ENCODE results near the gene GLMP.
A peak's percentile ranks its signal among the peaks of the same experiment; 100 is the strongest.

GLMP gene

GRCh38 chr1:156246781-156247459 is 48.6 kb downstream of the GLMP start:
- Histone ChIP-seq H4K8ac (ENCODE audit: low read depth, low read length) (no peak overlapping the region), H3K18ac (ENCODE audit: low read length) (no peak overlapping the region), H3K23ac (ENCODE audit: low read length) (no peak overlapping the region), H4K5ac (ENCODE audit: low read length) (no peak overlapping the region), H2BK5ac (ENCODE audit: low read length) (no peak overlapping the region), H3K27me3 (ENCODE audit: insufficient read depth, low read length, poor library complexity) (no peaks in the 10 kb centered on the region), H2BK15ac (replicated peaks; ENCODE audit: low read depth) (no peak overlapping the region), H3K36me3 (ENCODE audit: control insufficient read depth, insufficient read depth, low read length) (peaks cover 7% of the 10 kb centered on the region), H2AK5ac (ENCODE audit: low read length) (no peak overlapping the region), H3K9ac (ENCODE audit: low read length) (no peak overlapping the region), H3K27ac (ENCODE audit: low read depth, low read length) (no peak overlapping the region), H3K79me2 (ENCODE audit: control insufficient read depth, insufficient read depth, low read length) (no peaks in the 10 kb centered on the region), H3K4me1 (ENCODE audit: control insufficient read depth, low read depth, low read length) (no peaks in the 10 kb centered on the region), H3K56ac (ENCODE audit: low read length) (peak overlapping the region; percentile 22), H3K4me3 (ENCODE audit: low read length) (no peak overlapping the region), H3K4ac (ENCODE audit: low read depth, low read length) (no peak overlapping the region), H3K4me2 (ENCODE audit: low read length) (no peak overlapping the region), H3K79me1 (ENCODE audit: low read length) (no peaks in the 10 kb centered on the region), H2BK120ac (ENCODE audit: low read depth, low read length) (no peak overlapping the region)
- no CpG with 5 or more reads among the region's 16 CpGs for WGBS (ENCODE audit: extremely low coverage, insufficient coverage, low lambda C conversion rate)
- no peak for DNase-seq

GRCh38 chr1:156246241-156246780 is 49.2 kb downstream of the GLMP start:
- DNase-seq, result no peak
- H3K4me1 ChIP-seq (ENCODE audit: control insufficient read depth, low read depth, low read length), result no peaks in the 10 kb centered on the region
- H2BK15ac ChIP-seq (replicated peaks; ENCODE audit: low read depth), result no peak overlapping the region
- peaks cover 7% of the 10 kb centered on the region for H3K36me3 ChIP-seq (ENCODE audit: control insufficient read depth, insufficient read depth, low read length)
- no peak overlapping the region for H3K56ac ChIP-seq (ENCODE audit: low read length)
- no peaks in the 10 kb centered on the region for H3K79me1 ChIP-seq (ENCODE audit: low read length)
- no peak overlapping the region for H2AK5ac ChIP-seq (ENCODE audit: low read length)
- H3K27ac ChIP-seq (ENCODE audit: low read depth, low read length), result no peak overlapping the region
- H3K4me3 ChIP-seq (ENCODE audit: low read length), result no peak overlapping the region
- no peak overlapping the region for H3K23ac ChIP-seq (ENCODE audit: low read length)
- H3K27me3 ChIP-seq (ENCODE audit: insufficient read depth, low read length, poor library complexity), result no peaks in the 10 kb centered on the region
- H2BK5ac ChIP-seq (ENCODE audit: low read length), result no peak overlapping the region
- no peak overlapping the region for H4K5ac ChIP-seq (ENCODE audit: low read length)
- H3K79me2 ChIP-seq (ENCODE audit: control insufficient read depth, insufficient read depth, low read length), result no peaks in the 10 kb centered on the region
- H4K8ac ChIP-seq (ENCODE audit: low read depth, low read length), result no peak overlapping the region
- H2BK120ac ChIP-seq (ENCODE audit: low read depth, low read length), result no peak overlapping the region
- no peak overlapping the region for H3K4me2 ChIP-seq (ENCODE audit: low read length)
- no peak overlapping the region for H3K18ac ChIP-seq (ENCODE audit: low read length)
- no peak overlapping the region for H3K9ac ChIP-seq (ENCODE audit: low read length)
- H3K4ac ChIP-seq (ENCODE audit: low read depth, low read length), result no peak overlapping the region
- WGBS (ENCODE audit: extremely low coverage, insufficient coverage, low lambda C conversion rate), result no CpG with 5 or more reads among the region's 10 CpGs

- H3K79me2 ChIP-seq (ENCODE audit: control insufficient read depth, insufficient read depth, low read length), result no peaks in the 10 kb centered on the region
- H3K18ac ChIP-seq (ENCODE audit: low read length), result no peak overlapping the region
- peaks cover 3% of the 10 kb centered on the region for H3K36me3 ChIP-seq (ENCODE audit: control insufficient read depth, insufficient read depth, low read length)
- no peak overlapping the region for H3K23ac ChIP-seq (ENCODE audit: low read length)
- no peak overlapping the region for H3K4ac ChIP-seq (ENCODE audit: low read depth, low read length)
- H4K8ac ChIP-seq (ENCODE audit: low read depth, low read length), result no peak overlapping the region
- no peak overlapping the region for H2AK5ac ChIP-seq (ENCODE audit: low read length)
- no peak overlapping the region for H3K4me3 ChIP-seq (ENCODE audit: low read length)
- no peak overlapping the region for H3K56ac ChIP-seq (ENCODE audit: low read length)
- no peak overlapping the region for H2BK120ac ChIP-seq (ENCODE audit: low read depth, low read length)
- H2BK5ac ChIP-seq (ENCODE audit: low read length), result no peak overlapping the region
- no peak for DNase-seq
- no CpG with 5 or more reads among the region's 69 CpGs for whole genome bisulfite sequencing (ENCODE audit: extremely low coverage, insufficient coverage, low lambda C conversion rate)
- H3K4me1 ChIP-seq (ENCODE audit: control insufficient read depth, low read depth, low read length), result no peaks in the 10 kb centered on the region
- H2BK15ac ChIP-seq (replicated peaks; ENCODE audit: low read depth), result no peak overlapping the region
- no peaks in the 10 kb centered on the region for H3K79me1 ChIP-seq (ENCODE audit: low read length)
- no peak overlapping the region for H3K9ac ChIP-seq (ENCODE audit: low read length)
- no peak overlapping the region for H4K5ac ChIP-seq (ENCODE audit: low read length)
- H3K27me3 ChIP-seq (ENCODE audit: insufficient read depth, low read length, poor library complexity), result no peaks in the 10 kb centered on the region
- H3K4me2 ChIP-seq (ENCODE audit: low read length), result no peak overlapping the region
- H3K27ac ChIP-seq (ENCODE audit: low read depth, low read length), result no peak overlapping the region
Measured at GRCh38 chr1:156245451-156246232, 49.8 kb downstream of the GLMP start.

GRCh38 chr1:156244712-156245111 is 50.8 kb downstream of the GLMP start:
- H3K79me2 ChIP-seq (ENCODE audit: control insufficient read depth, insufficient read depth, low read length), result no peaks in the 10 kb centered on the region
- WGBS (ENCODE audit: extremely low coverage, insufficient coverage, low lambda C conversion rate), result no CpG with 5 or more reads among the region's 17 CpGs
- no peak overlapping the region for H2BK120ac ChIP-seq (ENCODE audit: low read depth, low read length)

GRCh38 chr1:156244126-156244525 is 51.4 kb downstream of the GLMP start:
- H3K4me1 ChIP-seq (ENCODE audit: control insufficient read depth, low read depth, low read length), result no peaks in the 10 kb centered on the region
- H3K56ac ChIP-seq (ENCODE audit: low read length), result no peak overlapping the region
- H2AK5ac ChIP-seq (ENCODE audit: low read length), result no peak overlapping the region
- no peaks in the 10 kb centered on the region for H3K79me2 ChIP-seq (ENCODE audit: control insufficient read depth, insufficient read depth, low read length)
- H3K27ac ChIP-seq (ENCODE audit: low read depth, low read length), result no peak overlapping the region
- no peak overlapping the region for H4K8ac ChIP-seq (ENCODE audit: low read depth, low read length)
- H2BK120ac ChIP-seq (ENCODE audit: low read depth, low read length), result no peak overlapping the region
- no peak overlapping the region for H2BK15ac ChIP-seq (replicated peaks; ENCODE audit: low read depth)
- H3K23ac ChIP-seq (ENCODE audit: low read length), result no peak overlapping the region
- no CpG with 5 or more reads among the region's 2 CpGs for WGBS (ENCODE audit: extremely low coverage, insufficient coverage, low lambda C conversion rate)
- H2BK5ac ChIP-seq (ENCODE audit: low read length), result no peak overlapping the region
- no peaks in the 10 kb centered on the region for H3K79me1 ChIP-seq (ENCODE audit: low read length)
- no peak for DNase-seq
- no peak overlapping the region for H3K18ac ChIP-seq (ENCODE audit: low read length)
- no peaks in the 10 kb centered on the region for H3K36me3 ChIP-seq (ENCODE audit: control insufficient read depth, insufficient read depth, low read length)
- no peak overlapping the region for H3K9ac ChIP-seq (ENCODE audit: low read length)
- no peak overlapping the region for H3K4me3 ChIP-seq (ENCODE audit: low read length)
- no peak overlapping the region for H4K5ac ChIP-seq (ENCODE audit: low read length)
- H3K4ac ChIP-seq (ENCODE audit: low read depth, low read length), result no peak overlapping the region
- H3K27me3 ChIP-seq (ENCODE audit: insufficient read depth, low read length, poor library complexity), result no peaks in the 10 kb centered on the region
- no peak overlapping the region for H3K4me2 ChIP-seq (ENCODE audit: low read length)

More at GRCh38 chr1:156244712-156245111, 50.8 kb downstream of the GLMP start:
- H3K4me3 ChIP-seq (ENCODE audit: low read length), result no peak overlapping the region
- H4K8ac ChIP-seq (ENCODE audit: low read depth, low read length), result no peak overlapping the region
- no peak overlapping the region for H3K18ac ChIP-seq (ENCODE audit: low read length)
- no peak overlapping the region for H3K4me2 ChIP-seq (ENCODE audit: low read length)
- H2BK15ac ChIP-seq (replicated peaks; ENCODE audit: low read depth), result no peak overlapping the region
- no peaks in the 10 kb centered on the region for H3K79me1 ChIP-seq (ENCODE audit: low read length)
- H3K56ac ChIP-seq (ENCODE audit: low read length), result no peak overlapping the region
- H4K5ac ChIP-seq (ENCODE audit: low read length), result no peak overlapping the region
- H3K4ac ChIP-seq (ENCODE audit: low read depth, low read length), result no peak overlapping the region
- H3K27me3 ChIP-seq (ENCODE audit: insufficient read depth, low read length, poor library complexity), result no peaks in the 10 kb centered on the region
- H2AK5ac ChIP-seq (ENCODE audit: low read length), result no peak overlapping the region
- H3K23ac ChIP-seq (ENCODE audit: low read length), result no peak overlapping the region
- H3K4me1 ChIP-seq (ENCODE audit: control insufficient read depth, low read depth, low read length), result no peaks in the 10 kb centered on the region
- no peak overlapping the region for H2BK5ac ChIP-seq (ENCODE audit: low read length)
- H3K36me3 ChIP-seq (ENCODE audit: control insufficient read depth, insufficient read depth, low read length), result no peaks in the 10 kb centered on the region
- H3K27ac ChIP-seq (ENCODE audit: low read depth, low read length), result no peak overlapping the region
- no peak for DNase-seq
- no peak overlapping the region for H3K9ac ChIP-seq (ENCODE audit: low read length)
